Retinal pigment epithelial cell (primary cell): Measurements from ENCODE around the gene FAM110A.

Experiments
- DNase-seq: peaks from one replicate; pipeline ENCODE4 v3.0.0-alpha.2; 2010; ENCODE audit warnings: low read depth
- H3K4me3 ChIP-seq: 2 replicates; pipeline ENCODE4 v1.5.1; 2011; ENCODE audit warnings: mild to moderate bottlenecking, low read length, control low read depth, moderate library complexity
- CTCF ChIP-seq: conservative IDR thresholded peaks from 2 replicates; pipeline ENCODE4 v1.5.1; 2011; ENCODE audit warnings: low read depth, low read length, control low read depth, inconsistent platforms

The FAM110A gene

GRCh38 chr20:875115-875514, 41.6 kb downstream of the FAM110A start:
- no peak for DNase-seq
- no peak overlapping the region for H3K4me3 ChIP-seq
- TF ChIP-seq CTCF: no peak

GRCh38 chr20:877814-878213, 44.3 kb downstream of the FAM110A start:
- no peak overlapping the region for H3K4me3 ChIP-seq
- no peak for TF ChIP-seq CTCF
- no peak for DNase-seq

- no peak for DNase-seq
- H3K4me3 ChIP-seq: no peak overlapping the region
- TF ChIP-seq CTCF: no peak
These were observed 45.2 kb downstream of the FAM110A start for GRCh38 chr20:878511-879307.

GRCh38 chr20:879626-880025, 46.1 kb downstream of the FAM110A start:
- DNase-seq: no peak
- no peak overlapping the region for H3K4me3 ChIP-seq
- TF ChIP-seq CTCF: no peak

GRCh38 chr20:881051-881782, 47.7 kb downstream of the FAM110A start:
- TF ChIP-seq CTCF: no peak
- no peak for DNase-seq
- no peak overlapping the region for H3K4me3 ChIP-seq

GRCh38 chr20:881783-882144, 48.2 kb downstream of the FAM110A start:
- DNase-seq: no peak
- TF ChIP-seq CTCF: no peak
- H3K4me3 ChIP-seq: no peak overlapping the region
